HUDEP-2 (cell line): Measurements from ENCODE around the gene PGM5.

Source experiments
- DNase-seq, 76 experiments: peaks; one replicate each; lab custom pipeline; 2025; ENCODE audit not compliant: unreplicated experiment in 76 of 76; lab: John Stamatoyannopoulos, UW

Gene PGM5

DNA sequence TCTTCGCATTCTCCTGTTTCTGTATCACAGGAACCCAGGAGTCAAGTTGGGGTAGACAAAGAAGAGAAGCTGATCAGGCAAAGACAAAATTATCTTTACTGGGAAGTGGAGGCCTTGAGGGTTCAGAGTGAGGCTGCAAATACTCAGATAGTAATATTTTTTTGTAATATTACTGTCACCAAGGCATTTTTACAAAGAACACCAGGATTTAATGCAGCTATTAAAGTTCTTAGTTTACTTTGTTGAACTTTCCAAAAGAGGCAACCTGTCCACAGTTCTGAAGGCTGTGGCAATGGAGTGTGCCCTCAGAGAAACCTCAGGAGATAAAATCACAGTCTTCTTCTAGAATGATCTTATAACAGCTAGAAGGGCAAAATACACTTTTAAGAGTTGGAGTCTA, 74.9 kb downstream of the PGM5 start:
- no peak for DNase-seq

DNA sequence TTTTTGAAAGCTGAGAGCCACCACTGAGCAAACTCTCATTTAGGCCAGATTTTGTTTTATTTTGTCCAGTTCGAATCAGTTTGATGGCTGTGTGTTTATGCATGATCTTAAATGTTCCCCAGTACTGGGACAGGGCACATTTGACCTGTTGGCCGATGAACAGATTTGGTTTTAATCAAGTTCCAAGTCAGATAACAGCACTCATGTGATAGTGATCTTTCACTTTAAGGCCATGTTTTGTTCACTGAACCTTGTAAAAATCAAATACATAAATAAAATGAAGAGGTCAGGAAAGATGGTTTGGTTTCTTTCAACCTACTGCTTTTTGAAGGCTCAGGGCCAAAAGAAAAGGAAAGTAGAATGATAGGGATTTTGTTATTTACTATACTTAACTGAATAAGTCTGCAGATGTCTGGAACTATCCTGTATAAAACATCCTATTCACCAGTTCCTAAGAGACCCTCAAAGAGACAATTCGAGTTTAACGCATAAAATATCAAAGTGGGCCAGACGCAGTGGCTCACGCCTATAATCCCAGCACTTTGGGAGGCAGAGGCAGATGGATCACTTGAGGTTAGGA, 77.2 kb downstream of the PGM5 start:
- no peak for DNase-seq

DNA sequence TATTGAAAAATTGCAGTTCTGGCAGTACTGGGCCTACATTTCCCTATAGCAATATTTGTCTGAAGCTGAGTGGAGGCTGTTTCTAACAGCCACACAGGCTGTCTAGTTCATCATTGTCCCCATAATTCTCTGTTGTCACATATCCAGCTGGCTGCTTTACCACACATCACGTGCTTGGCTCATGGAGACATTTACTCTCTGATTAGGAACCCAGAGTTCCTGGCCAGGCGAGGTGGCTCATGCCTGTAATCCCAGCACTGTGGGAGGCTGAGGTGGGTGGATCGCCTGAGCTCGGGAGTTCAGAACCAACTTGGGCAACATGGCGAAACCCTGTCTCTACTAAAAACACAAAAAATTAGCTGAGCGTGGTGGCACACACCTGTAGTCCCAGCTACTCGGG, 81.4 kb downstream of the PGM5 start:
- DNase-seq, result peak in 3 of 76 experiments; percentile 2 to 11 (median 6)

DNA sequence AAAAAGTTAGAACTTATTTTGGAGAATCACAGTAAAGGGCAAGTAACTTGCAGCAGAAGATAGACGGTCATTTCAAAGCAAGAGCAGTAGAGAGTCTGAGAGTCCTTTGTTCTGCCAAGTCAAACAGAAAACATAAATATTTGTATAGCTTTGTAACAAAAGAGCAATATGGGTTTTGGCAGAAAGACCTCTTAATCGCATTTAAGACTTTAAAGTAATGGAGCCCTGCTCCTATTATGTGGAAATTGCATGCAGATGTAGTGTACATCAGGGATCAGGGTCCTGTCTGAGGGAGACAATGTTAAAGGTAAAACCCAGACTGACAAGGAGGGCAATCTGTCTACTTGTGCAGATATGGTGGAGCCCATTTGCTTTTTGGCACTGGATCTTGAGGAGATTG, 87.2 kb downstream of the PGM5 start:
- DNase-seq, result no peak

DNA sequence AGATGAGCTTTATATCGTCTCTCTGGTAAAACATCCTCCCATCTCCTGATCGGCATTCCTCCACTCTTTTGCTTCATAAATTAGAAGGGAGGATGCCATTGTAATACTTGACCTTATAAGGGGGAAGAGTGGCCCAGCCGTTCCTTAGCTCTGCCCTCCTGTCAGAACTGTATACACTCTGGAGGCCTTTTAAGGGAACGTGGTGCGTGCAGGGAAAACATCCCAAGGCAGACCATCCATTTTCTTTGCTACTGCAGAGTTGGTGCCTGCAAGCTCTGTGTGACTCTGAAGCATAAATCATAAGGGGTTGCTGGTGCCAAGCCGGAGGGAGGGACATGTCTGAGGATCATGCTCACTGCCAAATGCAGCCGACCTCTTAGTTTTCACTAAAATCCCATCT, 90.4 kb downstream of the PGM5 start:
- DNase-seq, result no peak

DNA sequence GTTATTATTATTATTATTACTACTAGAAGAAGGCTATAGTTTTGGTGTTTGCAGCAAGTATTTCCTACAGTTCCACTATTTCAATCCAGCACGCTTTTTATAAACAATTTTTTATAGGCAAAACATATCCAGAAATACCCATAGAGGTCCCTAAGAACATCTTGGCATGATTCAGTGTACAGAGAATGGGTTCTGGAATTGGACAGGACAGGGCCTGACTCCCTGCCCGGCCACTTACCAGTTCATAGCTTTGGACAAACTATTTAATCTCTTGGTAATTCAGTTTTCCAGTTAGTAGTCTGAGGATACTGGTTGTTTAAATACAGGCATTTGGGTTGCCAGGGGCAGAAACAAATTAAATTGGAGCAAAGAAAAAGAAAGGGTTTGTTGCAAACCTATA, 91.2 kb downstream of the PGM5 start:
- no peak for DNase-seq

DNA sequence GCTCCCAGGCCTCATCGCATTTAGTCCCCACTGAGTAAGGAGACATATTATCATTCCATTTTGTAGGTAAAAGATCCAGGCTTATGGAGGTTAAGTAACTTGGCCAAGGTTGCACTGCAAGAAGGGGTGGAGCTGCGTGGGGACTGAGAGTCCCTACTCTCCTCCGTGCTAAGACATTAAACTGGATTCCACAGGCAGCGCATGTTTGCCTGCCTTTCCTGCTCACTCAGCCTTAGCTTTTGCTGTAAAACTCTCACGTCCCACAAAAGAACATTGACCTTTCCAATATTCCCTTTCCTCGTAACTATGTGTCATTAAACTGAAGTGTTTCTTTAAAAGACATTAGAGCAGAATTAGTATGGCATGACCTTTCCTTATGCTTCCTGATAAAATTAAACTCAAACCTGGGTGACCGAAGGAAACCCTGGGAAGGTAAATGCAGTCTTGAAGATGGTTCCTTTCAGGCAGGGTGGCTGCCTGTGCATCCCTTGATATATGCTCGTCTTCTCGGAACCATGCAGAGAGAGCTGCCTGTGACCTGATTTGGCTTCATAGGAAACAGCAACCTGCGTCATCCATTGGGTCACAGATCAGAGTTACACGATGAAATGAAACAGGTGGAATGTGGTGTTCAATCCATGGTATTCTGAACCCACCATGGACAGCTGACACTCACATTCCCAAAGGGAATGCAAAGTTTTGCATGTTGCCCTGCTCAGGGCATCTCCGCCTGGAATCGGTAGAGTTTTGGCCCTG, 98.3 kb downstream of the PGM5 start:
- DNase-seq, result no peak

DNA sequence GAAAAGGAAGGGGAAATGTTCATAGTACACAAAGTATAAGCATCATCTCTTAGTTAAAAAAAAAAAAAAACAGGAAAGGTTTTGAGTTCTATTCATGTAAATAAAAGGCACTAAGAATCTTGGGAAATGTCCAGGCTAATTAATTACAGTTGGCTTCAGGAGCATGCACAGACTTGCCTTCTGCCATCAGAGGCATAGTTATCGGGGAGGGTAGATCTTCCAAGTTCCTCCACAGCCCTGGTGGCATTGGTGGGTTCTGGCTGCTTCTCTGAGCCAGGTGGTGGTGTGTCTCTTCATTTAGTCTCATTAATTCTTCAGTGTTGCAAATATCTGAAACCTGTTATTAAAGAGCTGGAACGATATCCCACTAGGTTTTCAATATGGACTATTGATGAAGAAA, 99.0 kb downstream of the PGM5 start:
- no peak for DNase-seq

DNA sequence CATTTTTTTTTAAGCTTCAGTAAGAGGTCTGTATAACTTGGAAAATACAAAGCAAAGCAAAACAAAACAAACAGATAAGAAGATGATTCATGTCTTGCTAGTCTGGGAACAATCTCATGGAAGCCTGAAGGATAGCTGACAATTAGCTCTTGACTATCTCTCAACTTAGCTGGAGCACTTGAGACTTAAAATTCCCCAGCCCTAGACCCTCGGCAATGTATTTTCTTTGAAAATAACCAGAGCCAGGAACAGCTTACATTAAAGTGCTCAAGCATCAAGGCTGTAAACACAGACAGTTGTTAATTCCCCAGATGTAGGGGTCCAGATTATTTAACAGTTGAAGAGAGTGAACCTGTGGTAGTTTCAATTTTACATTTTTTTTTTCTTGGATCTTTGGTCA, 101.4 kb downstream of the PGM5 start:
- DNase-seq, result no peak

DNA sequence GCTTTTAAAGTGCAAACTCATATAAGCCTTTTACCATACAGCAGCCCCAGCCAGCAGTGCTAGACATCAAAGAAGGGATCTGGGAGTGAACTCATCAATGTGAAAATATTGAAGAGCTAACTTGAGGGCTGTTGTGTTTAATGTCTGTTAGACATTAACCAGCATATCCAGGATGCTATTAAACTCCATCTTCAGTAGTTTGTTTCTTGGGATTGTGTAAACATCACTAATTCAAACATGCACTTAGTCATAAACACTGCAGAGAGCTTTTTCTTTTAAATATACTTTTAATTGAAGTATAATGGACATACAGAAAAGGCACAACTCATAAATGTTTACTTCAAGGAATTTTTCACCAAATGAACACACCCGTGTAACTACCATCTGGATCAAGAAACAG, 102.5 kb downstream of the PGM5 start:
- no peak for DNase-seq

DNA sequence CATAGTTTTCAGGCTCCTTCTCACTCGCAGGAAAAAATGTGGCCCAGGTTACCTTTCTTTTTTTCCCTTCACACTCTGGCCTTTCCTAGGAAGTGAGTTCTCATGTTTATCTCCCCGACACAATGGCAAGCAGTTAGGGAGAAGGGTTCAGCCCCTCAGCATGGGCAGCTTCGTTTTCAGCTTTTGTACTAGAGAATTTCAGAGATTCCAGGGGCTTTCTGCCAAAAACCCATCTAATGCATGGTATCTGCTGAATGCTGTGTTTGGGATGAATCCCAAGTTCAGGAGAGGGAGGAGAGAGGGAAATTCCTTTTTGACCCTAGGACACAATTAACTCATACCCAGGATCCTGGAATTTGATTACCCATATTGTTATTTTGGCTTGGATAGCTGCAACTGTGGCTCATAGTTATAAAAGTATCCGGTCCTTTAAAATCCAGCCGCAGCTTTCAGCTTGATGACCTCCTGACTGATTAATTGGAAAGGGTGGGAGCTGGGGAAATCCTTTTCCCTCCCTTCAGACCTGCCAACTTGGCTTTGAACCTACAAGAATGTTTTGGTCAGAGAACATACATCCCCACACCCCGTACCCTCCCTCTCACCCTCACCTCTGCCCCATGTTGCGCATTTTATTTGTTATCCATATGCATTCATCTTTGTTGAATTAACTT, 105.8 kb downstream of the PGM5 start:
- DNase-seq, result no peak

DNA sequence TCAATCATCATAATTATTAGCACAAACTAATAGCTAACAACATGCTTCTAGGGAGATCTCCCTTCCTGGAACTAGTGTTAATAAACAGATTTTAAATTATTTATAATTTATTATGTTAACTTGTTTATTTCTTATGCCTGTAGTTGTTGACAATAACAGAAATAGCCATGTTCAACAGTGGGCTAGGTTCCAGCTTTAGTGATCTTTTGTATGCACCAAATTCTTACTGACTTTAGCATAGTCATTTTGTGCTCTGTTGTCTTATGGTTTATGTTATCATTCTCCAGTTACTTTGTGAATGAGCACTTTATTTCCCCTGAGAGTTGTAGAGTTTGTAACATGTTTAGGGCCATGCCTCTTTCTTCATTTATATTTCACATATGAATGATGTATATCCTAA, 113.7 kb downstream of the PGM5 start:
- DNase-seq, result no peak

DNA sequence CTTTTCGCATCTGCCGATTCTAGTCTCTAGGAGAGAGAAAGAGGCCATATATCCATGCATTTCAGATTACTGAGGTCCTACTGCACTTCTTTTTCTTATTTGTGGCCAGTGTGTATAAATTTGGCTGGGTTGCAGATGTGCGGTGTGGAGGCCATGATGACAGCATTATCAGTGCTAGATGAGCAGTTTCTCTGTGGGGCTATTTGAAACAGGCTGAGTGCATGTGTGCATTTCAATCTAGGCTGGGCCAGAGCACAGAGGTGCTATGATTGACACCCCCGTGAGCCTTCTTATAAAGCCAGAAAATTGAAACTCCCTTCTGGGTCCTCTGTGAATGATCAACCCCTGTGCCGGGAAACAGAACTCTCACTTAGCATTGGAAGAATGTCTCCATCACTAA, 114.2 kb downstream of the PGM5 start:
- no peak for DNase-seq

DNA sequence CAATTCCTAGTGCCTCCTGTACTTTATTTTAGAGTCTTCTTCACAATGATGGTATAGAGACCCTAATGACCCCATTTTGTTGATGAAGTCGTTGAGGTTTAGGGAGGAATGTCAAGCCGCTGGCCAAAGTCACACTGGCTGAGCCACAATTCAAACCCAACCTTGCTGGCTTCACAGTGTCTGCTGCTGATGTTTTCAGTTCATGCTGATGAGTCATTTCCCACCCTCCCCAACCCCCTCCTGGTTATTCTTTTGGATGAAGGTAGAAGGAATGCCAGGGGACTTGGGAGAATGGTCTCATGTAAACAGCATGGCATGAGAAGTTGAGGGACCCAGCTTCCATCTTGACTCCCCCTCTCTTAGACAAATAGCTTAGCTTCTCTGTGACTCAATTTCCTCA, 115.7 kb downstream of the PGM5 start:
- DNase-seq, result no peak

DNA sequence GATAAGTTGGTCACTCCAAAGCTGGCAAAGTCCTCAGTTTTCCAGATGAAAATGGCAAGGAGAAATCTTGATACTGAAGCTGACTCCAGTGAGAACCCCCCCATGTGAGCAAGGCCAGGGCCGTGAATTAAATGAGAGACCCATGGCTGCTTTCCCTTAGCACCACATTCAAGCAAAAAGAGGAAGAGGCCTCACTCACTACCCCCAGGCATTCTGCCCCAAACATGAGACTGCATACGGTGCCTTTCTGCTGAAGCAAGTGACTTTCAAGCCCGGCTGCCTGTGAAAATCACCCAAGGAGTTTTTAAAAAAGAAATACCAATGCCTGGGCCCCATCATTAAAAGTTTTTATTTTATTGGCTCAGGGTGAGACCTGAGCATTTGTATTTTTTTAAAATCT, 117.4 kb downstream of the PGM5 start:
- no peak for DNase-seq

DNA sequence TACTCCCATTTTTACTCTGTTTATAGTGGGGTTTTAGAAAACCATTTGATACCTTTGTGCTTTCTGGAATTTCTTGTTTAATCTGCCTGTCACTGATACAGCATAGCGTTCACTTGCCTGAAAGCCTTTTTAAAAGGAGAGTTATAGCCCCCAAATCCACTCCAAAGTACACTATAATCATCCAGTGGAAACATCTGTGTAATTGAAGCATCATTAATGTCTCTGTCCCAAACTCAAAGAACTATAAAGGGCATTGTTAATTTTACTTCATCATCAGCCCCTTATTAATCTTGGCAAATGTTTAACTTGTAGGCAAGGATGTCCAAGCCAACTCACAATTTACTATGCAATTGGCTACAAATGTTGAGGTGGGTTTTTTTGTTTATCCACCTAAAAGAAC, 120.0 kb downstream of the PGM5 start:
- no peak for DNase-seq

DNA sequence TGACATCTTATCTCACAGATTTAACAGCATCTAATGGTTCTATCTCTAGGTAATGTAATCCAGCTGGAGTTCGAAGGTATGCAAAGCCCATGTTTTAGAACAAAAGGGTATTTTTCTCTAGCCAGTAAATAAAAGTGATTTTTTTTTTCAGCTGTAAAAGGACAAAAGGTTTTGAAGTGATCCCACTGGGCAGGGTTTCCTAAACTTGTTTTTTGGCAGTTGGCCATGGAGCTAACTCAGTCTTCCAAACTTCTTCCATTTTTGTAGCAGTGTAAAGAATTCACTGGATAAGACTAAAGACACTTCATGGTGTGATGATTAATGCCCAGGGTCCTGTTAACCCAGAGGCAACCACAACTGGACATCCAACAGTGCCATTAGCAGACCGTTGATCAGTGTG, 120.4 kb downstream of the PGM5 start:
- DNase-seq, result no peak

DNA sequence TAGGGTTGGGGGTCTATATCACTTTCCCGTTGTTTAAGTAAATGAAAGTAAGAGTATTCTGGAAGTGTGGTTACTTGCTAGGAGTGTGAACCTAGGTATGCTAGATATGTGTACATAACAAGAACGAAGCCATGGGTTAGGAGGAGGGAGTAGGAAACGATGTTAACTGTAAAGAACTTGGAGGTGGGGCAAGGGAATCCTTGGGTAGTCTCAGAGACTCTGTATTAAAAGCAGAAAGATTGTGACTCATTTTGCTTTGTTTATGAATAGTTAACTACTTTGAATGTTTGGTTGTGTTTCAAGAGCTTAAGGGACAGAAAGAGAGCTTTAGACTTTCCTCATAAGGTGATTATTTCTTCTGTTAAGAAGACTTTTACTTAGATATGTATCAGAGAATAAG, 124.4 kb downstream of the PGM5 start:
- DNase-seq, result no peak

DNA sequence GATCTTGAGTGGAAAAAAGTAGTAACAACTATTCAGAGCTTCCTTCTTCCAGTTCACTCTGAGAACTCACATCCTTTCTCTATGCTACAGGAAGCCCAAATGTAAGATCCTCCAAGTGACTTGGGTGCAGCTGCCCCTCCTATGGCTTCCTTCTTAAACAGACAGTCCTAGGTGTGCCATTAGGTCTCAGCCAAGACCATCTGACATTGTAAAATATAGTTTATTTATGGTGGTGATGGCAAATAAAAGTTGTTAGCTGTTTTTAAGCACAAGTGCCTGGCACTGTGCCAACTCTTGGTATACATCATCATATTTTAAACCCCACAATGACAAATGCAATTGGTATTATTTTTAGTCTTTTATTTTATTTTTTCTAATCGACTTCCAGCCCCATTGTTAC, 126.1 kb downstream of the PGM5 start:
- no peak for DNase-seq

DNA sequence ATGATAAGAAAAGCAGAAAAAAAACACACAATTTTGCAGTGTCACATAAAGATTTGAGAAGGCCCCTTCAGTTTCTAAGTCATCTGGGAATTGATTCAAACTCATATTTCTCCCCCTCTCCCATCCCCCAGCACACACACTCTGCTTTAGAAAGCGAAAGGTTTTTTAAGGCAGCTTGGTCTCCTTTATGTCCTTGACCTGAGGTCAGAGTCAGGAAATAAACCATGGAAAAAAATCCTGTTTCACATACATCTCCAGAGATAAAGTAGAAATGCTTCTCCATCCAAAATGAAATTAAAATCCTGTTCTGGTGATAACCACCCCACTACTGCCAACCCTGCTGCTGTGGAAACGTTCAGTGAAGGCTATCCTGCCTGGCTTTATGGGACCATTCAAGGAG, 131.7 kb downstream of the PGM5 start:
- DNase-seq, result no peak

DNA sequence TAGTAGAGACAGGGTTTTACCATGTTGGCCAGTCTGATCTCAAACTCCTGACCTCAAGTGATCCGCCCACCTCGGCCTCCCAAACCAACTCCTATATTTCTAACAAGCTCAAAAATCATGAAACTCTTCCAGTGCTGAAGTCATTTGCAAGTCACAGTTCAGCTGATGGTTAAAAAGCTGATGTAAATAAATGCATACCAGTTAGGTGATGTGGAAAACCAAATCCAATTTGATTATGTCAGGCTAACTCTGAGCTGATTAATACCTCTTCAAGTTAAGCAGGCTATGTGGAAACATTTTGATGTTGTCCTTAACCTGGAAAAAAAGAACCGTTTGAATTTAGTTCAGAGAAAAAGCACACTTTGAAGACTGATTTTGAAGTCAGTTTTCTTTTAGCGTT, 133.2 kb downstream of the PGM5 start:
- no peak for DNase-seq

DNA sequence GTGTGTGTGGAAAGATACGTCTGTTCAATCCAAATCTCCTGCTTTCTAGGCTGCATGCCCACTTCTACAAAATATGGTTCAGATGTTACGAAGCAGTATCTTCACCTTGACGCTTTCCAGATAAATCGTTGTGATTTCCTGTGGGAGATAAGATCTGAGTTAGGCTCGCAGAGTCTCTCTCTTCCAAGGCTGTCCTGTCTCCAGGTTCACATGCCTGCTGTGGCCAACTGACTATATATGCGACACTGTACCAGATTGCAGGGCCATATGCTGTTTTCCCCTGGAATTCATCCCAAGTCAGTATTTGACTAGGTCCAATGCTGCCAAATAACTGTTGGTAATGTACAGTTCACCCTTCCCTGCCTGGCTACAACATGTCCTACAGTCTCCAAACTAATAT, 136.4 kb downstream of the PGM5 start:
- no peak for DNase-seq
